Measurements from ENCODE around the gene TMEM270. TPM values are rescaled to one million over a fixed set of nuclear protein-coding genes. Genes with fewer than 3 reads are reported as not detected.
A peak's percentile ranks its signal among the peaks of the same experiment; 100 is the strongest.

The TMEM270 gene
- total and polyA plus RNA-seq, 8 donors = not detected

DNA sequence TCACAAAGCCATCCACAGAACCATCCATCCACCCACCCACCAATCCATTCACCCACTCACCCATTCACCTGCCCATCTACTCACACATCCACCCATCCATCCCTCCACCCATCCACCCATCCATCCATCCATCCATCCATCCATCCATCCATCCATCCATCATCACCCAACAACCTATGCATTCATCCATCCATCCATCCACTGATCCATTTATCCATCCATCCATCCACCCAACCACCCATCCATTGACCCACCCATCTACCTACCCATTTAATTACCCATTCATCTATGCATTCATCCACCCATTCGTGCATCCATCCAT, 5.4 kb downstream of the TMEM270 start:
- no peak overlapping the region for H3K27ac ChIP-seq
- H3K9me3 ChIP-seq = no peaks in the 10 kb centered on the region
- intact Hi-C loops (cut with DNase I; ENCODE audit: low total_unique reads) = loop anchor here (10.0 kb wide), 1 partner anchor 158 kb away; the partner anchor contains the start of gene ELN
- WGBS, 5 donors = 72 to 97% (median 92%) methylated on average over 1 of the region's 1 CpG
- DNase-seq = no peak
- H3K4me1 ChIP-seq = peaks cover 17 to 30% (median 18%) of the 10 kb centered on the region in 4 donors
- H3K27me3 ChIP-seq = no peaks in the 10 kb centered on the region
- no peak overlapping the region for H3K4me3 ChIP-seq
- no peaks in the 10 kb centered on the region for H3K36me3 ChIP-seq
- TF ChIP-seq POLR2AphosphoS5 (IDR thresholded peaks at IDR 0.05) (no peak), POLR2A (IDR thresholded peaks at IDR 0.05) (no peak), EP300 (IDR thresholded peaks at IDR 0.05) (no peak)
- TF ChIP-seq, protein P1, sequence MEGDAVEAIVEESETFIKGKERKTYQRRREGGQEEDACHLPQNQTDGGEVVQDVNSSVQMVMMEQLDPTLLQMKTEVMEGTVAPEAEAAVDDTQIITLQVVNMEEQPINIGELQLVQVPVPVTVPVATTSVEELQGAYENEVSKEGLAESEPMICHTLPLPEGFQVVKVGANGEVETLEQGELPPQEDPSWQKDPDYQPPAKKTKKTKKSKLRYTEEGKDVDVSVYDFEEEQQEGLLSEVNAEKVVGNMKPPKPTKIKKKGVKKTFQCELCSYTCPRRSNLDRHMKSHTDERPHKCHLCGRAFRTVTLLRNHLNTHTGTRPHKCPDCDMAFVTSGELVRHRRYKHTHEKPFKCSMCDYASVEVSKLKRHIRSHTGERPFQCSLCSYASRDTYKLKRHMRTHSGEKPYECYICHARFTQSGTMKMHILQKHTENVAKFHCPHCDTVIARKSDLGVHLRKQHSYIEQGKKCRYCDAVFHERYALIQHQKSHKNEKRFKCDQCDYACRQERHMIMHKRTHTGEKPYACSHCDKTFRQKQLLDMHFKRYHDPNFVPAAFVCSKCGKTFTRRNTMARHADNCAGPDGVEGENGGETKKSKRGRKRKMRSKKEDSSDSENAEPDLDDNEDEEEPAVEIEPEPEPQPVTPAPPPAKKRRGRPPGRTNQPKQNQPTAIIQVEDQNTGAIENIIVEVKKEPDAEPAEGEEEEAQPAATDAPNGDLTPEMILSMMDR (IDR thresholded peaks at IDR 0.05) = no peak

GRCh38 chr7:73869011-73869798, 8.2 kb downstream of the TMEM270 start:
- intact Hi-C loops (cut with DNase I; ENCODE audit: low total_unique reads) = loop anchor here (10.0 kb wide), 1 partner anchor 156 kb away; the partner anchor contains the start of gene ELN
- H3K27ac ChIP-seq = peak overlapping the region in 4 of 5 donors; percentile 18 to 70 (median 38)
- peak in 1 of 2 donors; percentile 53 for DNase-seq
- peaks cover 17 to 39% (median 26%) of the 10 kb centered on the region in 4 donors for H3K4me1 ChIP-seq
- WGBS, 5 donors = 44 to 60% (median 54%) methylated on average over 20 to 24 of the region's 24 CpGs
- no peaks in the 10 kb centered on the region for H3K9me3 ChIP-seq
- TF ChIP-seq, protein P1 (IDR thresholded peaks at IDR 0.05) = no peak
- TF ChIP-seq EP300 (IDR thresholded peaks at IDR 0.05) (no peak), POLR2AphosphoS5 (IDR thresholded peaks at IDR 0.05) (no peak), POLR2A (IDR thresholded peaks at IDR 0.05) (no peak)
- no peaks in the 10 kb centered on the region for H3K27me3 ChIP-seq
- H3K36me3 ChIP-seq = no peaks in the 10 kb centered on the region
- H3K4me3 ChIP-seq = no peak overlapping the region

DNA sequence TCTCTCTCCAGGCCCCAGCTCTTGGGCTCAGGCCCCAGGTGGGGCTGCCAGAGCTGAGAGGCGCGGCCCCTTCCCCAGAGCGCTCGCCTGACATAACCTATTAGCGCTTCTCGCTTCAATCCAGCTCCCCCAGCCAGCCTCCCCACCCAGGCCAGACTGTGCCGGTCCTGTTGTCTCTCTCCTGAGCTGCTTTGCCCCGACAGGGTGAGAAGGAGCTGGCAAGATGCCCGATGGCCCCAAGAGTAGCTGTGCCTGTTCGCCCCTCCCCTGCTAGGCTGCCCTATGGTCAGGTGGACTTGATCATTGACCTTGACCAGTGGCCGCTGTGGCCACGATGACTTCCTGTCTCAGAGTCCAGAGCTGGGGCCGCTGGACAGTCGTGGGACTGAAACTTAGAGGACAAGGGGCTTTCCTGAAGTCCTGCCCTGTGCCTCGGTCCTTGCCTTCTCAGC, 9.1 kb downstream of the TMEM270 start:
- intact Hi-C loops (cut with DNase I; ENCODE audit: low total_unique reads) = no loop called here
- peak in 1 of 2 donors; percentile 69 for DNase-seq
- Histone ChIP-seq H3K36me3 (no peaks in the 10 kb centered on the region), H3K9me3 (no peaks in the 10 kb centered on the region), H3K4me1 (peaks cover 17 to 39% (median 26%) of the 10 kb centered on the region in 4 donors), H3K27ac (peak overlapping the region in 4 of 5 donors; percentile 17 to 70 (median 25)), H3K27me3 (no peaks in the 10 kb centered on the region), H3K4me3 (no peak overlapping the region)
- WGBS, 5 donors = 55 to 62% (median 58%) methylated on average over 13 to 15 of the region's 15 CpGs
- TF ChIP-seq, protein P1 (IDR thresholded peaks at IDR 0.05) = no peak

DNA sequence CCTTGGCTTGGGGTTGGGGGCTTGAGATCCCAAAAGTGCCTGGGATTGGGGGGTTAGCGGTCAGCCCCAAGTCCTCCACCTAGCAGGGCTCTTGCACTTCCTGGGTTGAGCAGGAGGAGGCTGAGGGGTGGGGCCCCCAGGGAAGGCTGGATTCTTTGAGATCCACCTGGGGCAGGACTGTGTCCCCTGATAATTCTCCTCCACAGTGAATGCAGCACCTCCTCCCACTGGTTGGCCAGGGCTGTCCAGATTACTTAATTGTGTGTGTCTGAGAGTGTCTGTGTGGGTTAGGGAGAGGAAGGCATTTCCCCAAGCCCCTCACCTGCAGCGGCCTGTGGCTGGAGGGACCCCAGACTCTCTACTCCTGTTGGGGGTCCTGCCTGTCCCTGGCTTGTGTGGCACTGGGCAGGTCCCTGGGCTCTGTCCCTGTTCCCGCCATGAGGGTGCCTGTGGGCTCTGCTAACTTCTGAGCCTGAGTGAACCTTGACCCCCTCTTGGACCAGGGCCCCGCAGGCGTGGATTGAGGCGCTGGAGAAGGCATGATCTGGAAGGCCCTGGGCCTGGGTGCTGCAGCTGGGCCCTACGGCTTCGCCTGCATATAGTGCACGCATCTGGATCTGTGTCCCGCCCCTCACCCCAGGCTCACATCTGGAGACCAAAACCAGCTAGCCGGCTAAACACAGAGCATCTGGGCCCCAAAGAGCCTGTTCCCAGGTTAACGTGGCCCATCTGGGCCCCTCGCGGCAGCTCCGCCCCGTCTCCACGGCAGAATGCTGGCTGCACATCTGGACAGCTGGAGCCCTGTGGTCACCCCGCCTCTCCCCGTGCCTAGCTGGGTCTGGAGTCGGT, 10.4 kb downstream of the TMEM270 start:
- H3K9me3 ChIP-seq = no peaks in the 10 kb centered on the region
- no peak overlapping the region for H3K27ac ChIP-seq
- whole genome bisulfite sequencing, 5 donors = 40 to 69% (median 65%) methylated on average over 1 to 20 of the region's 20 CpGs
- H3K4me1 ChIP-seq = peaks cover 17 to 39% (median 26%) of the 10 kb centered on the region in 4 donors
- intact Hi-C loops (cut with DNase I; ENCODE audit: low total_unique reads) = no loop called here
- H3K36me3 ChIP-seq = no peaks in the 10 kb centered on the region
- H3K4me3 ChIP-seq = no peak overlapping the region
- peak in 1 of 2 donors; percentile 59 for DNase-seq
- TF ChIP-seq EP300 (IDR thresholded peaks at IDR 0.05) = no peak
- TF ChIP-seq POLR2AphosphoS5 (IDR thresholded peaks at IDR 0.05) = no peak
- TF ChIP-seq, protein P1 (IDR thresholded peaks at IDR 0.05) = no peak
- H3K27me3 ChIP-seq = no peaks in the 10 kb centered on the region
